HT1080 (cell line): ENCODE data around the gene CDKAL1. TPM values are rescaled to one million over a fixed set of nuclear protein-coding genes. Genes with fewer than 3 reads are reported as not detected.
"Not testable (repeated sequence)": the region's sequence is repeated elsewhere in the genome, so short reads cannot be mapped to it uniquely, and the experiment has no call there.

Experiments used
- DNase-seq: peaks from one replicate; pipeline ENCODE4 v3.0.0-alpha.2; 2015; ENCODE audit warnings: low read depth
- total RNA-seq: library from RNA; depleted of rRNA; stranded (reverse); fragments of >200 nt; shearing (Covaris generic); gene quantifications from 2 replicates; pipeline ENCODE4 v1.2.3, GENCODE V29; 2014

Gene CDKAL1
- total RNA-seq, 1 experiment from 2014 or later = 13.5 TPM

DNA sequence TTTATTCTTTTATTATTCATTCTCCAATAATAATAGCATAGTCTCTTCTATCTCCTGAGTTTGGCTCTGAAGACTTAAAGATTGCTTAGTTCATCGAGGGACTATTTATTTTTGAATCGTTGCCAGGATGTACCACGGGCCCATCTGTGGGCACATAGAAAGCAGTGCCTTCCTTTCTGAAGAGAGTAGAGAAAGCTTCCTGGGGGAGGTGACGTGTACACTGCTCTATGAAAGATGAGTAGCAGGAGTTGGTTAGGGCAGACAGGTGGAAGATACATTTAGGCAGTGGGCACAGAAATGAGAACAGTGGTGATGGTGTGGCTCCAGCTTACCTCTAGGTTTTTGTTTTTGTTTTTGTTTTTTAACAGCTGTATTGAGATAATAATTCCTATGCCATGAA, 98.4 kb downstream of the CDKAL1 start:
- no peak for DNase-seq

DNA sequence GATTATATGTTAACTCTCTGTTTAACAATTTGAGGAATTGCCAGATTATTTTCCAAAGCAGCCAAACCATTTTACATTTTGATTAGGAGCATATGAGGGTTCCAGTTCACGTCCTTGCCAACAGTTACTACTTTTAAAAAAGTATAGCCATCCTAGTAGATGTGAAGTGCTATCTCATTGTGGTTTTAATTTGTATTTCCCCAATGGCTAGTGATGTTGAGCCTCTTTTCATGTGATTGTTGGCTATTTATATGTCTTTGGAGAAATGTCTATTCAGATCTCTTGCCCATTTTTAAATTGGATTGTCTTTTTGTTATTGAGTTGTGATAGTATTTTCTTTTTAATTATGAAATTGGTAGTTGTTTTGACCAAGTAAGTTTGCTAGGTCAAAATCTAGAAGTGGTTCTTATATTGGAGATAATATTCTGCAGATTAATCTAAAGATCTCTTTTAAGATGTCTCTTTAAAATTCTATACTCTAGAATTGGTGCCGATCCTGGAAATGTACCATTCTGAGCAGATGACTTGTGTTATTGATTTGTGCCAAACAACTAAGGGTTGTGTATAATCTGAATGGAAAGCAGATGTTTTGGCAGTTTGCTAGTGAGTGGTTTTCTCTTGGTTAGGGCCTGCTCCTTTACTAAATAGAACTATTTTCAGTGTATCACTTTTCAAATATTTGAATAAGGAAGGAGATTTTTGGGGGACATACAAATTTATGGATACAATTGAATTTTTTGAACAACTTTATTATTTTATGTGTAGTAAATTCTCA, 99.5 kb downstream of the CDKAL1 start:
- no peak for DNase-seq

DNA sequence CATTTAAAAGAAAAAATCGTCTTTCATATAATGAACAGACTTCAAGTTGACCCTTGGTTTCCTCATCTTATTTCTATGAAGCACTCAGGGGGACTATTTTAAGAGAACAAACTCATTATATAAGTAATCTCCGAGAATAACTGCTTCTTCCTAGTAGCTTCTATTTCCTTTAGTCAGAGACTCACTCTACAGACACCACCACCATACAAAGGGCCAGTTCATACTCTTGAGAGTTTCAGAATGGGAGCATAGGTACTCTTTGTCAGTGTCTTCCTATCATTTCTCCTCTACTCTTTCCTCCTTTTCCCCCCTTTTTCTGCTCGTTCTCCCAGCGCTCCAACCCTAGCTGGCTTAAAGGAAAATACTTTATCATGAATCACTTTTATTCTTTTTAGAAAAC, 104.9 kb downstream of the CDKAL1 start:
- DNase-seq = no peak

DNA sequence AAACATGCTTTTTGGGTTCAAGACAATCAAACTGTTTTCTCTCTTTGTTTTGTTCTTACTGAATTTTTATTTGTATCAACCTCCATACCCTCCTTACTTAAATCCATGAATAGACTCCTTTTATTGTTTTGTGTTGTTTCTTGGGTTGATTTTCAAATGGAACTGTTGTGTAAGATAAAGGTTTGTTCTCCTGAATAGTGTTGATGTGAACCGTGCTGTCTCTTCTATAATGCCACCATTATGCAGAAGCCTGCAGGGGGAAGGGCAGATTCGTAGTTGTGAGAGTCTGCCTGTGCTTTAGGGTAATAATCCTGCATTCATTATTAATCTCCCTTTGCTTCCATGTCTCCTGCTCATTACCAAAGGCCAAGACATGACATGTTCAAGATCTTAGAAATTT, 105.9 kb downstream of the CDKAL1 start:
- DNase-seq = no peak

DNA sequence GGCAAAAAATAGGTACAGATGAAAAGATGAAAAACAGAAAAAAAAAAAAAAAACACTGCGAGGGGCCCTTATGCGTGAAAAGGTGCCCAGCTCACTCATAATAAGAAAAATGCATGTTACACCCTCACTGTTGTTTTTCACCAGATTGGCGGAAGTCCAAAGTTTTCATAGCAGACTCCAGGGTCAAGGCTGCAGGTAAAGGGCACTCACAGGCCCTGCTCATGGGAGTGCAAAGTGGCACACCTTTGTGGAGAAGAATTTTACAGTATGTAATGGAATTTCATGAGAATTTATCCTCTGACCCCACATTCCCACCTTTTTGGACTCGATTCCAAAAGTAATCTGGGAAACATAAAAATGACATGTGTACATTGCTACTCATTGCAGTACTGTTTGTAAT, 108.2 kb downstream of the CDKAL1 start:
- DNase-seq = no peak

DNA sequence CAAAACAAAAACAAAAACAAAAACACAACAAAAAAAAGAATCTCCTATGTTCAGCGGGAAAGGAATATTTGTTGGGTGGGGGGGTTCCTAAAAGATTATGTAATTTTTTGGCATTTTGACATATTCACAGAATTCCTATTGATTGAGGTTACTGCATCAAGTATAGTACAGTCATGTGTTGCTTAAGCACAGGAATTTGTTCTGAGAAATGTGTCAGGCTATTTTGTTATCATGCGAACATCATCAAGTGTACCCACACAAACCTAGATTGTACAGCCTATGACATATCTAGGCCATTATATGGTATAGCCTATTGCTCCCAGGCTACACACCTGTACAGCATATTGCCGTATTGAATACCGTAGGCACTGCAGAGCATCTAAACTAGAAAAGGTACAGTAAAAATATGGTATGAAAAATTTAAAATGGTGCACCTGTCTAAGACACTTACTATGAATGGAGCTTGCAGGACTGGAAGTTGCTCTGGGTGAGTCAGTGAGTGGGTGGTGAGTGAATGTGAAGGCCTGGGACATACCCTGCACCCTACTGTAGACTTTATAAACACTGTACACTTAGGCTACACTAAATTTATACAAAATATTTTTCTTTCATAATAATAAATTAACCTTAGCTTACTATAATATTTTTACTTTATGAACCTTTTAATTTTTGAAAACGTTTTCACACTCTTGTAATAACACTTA, 110.6 kb downstream of the CDKAL1 start:
- DNase-seq = no peak

- DNase-seq = not testable (repeated sequence)
These were observed 111.3 kb downstream of the CDKAL1 start for GRCh38 chr6:20645572-20645971.

DNA sequence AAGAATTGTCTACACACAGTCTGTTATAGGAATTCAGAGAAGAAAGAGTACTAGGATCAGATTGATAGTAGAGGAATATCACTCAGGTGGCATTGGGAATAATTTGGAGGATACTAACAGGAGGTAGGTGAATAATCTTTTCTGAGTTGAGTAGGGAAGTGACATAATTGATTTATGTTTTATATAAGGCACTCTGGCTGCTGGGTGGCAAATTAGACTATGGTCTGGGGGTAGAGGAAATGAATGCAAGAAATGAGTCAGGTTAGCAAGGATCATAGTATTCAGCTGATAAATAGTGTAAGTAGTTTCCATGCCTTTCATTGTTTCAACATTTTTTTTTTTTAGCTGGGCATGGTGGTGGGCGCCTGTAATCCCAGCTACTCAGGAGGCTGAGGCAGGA, 113.3 kb downstream of the CDKAL1 start:
- peak; percentile 19 for DNase-seq

DNA sequence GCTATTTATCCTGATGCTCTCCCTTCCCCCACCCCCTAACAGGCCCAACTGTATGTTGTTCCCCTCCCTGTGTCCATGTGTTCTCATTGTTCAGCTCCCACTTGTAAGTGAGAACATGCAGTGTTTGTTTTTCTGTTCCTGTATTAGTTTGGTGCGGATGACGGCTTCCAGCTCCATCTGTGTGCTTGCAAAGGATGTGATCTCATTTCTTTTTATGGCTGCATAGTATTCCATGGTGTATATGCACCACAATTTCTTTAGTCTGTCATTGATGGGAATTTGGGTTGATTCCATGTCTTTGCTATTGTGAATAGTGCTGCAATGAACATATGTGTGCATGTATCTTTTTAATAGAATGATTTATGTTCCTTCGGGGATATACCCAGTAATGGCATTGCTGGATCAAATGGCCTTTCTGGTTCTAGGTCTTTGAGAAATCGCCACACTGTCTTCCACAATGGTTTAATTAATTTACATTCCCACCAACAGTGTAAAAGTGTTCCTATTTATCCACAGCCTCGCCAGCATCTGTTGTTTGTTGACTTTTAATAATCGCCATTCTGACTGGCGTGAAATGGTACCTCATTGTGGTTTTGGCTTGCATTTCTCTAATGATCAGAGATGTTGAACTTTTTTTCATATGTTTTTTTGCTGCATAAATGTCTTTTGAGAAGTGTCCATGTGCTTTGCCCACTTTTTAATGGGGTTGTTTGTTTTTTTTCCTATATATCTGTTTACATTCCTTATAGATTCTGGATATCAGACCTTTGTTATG, 115.6 kb downstream of the CDKAL1 start:
- not testable (repeated sequence) for DNase-seq

DNA sequence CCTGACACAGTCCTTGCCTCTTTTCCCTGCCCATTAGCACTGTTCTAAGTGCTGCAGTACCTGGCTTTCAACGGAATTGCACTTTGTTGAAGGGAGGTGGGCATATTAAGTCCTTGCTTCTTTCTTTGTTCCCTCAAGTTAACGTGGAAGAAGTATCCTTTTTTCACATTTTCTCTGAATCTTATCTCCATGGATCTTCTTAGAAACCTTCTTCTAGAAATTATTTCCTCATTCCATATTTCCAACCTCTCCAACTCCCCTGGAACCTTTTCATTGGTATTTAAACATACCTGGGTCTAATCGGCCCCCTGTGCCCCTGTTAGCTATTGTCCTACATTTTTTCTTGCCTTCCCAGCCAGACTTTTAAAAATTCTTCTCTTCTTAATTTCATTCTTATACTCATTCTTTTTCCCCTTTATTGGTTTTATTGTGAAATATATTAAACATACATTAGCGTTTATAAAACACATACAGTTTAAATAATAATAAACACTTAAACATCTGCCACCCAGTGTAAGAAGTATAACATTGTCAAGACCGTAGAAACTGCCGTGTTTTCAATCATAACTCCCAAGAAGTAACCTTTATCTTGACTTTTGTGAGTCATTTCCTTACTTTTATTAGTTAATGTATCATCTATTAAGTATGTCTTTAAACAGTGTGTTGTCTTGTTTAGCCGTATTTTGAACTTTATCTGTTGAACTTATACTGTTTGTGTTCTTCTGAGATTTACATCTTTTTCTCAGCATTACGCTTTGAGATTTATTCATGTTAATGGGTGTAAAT, 118.2 kb downstream of the CDKAL1 start:
- no peak for DNase-seq

DNA sequence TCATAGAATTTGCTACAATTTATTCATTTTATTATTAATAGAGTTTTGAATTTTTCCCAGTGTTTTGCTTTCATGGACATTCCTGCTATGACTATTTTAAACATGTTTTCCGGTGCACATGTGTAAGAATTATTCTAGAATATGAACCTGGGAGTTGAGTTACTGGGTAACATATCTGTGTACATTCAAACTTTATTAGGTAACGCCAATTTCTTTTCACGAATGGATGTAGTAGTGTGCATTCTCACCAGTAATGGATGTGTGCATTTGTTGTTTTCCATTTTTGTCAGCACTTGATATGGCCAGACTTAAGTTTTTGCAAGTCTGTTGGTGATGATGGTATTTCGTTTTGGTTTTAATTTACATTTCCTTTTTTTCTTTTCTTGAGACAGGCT, 118.8 kb downstream of the CDKAL1 start:
- no peak for DNase-seq

DNA sequence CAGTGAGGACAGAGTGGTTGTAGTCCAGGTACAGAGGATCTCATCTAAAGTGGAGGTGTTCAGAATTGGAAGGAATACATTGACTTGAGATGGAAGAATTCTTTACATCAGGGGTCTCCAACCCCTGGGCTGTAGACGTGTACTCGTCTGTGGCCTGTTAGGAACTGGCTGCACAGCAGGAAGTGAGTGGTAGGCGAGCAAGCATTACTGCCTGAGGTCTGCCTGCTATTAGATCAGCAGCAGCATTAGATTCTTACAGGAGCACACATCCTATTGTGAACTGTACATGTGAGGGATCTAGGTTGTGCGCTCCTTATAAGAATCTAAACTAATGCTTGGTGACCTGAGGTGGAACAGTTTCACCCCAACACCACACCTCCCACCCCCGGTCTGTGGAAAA, 121.1 kb downstream of the CDKAL1 start:
- peak; percentile 40 for DNase-seq

- DNase-seq = no peak
These were observed 123.1 kb downstream of the CDKAL1 start for GRCh38 chr6:20657274-20657800.

DNA sequence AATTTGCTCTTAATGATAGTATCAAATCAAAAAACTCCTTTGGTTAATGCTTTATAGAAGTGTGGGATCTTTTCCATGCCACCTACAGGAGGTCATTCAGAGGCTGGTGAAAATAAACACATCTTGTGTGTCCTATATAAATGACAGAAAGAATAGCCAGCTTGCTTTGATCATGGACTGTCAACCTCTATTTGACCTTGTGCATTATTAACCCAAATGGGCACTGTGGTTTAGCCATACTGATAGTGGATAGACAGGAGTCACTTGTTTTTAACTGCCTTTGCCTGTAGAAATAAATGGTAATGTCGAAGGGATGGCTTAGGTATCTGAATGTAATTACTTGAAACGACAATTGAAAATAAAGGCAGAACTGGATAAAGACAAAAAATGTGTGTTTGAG, 123.8 kb downstream of the CDKAL1 start:
- no peak for DNase-seq

DNA sequence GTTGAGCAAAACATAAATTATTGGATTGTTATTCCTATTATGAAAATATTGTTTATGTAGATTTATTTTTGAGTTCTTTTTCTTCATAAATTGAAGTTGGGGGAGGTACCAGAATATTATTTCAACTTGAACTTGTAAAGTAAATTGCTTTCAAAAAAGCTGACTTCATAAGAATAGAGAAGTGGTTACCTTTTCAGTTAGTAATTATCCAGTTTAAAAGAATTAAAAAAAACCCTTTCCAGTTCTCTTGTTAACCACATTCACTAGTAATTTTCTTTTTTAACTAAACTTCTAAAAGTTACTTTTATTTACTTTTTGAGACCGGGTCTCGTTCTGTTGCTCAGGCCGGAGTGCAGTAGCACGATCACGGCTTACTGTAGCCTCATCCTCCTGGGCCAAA, 124.3 kb downstream of the CDKAL1 start:
- DNase-seq = no peak

DNA sequence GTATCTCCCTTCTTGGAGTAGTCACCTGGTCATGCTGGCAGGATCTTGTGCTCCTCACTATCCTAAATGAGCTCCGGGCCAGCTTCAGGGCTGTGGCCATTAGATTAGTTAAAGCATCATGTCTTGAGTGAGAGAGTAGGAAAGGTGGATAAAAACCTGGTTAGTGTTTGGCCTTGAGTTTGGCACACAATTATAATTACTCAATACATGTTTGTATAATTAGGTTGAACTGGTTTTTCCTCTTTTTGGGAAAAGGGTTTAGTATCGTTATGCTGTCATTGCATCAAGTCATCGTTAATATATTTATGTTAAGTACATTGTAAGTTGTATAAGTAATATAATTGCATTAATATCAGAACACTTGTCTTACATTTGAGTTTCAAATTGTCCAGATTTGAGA, 126.3 kb downstream of the CDKAL1 start:
- no peak for DNase-seq

DNA sequence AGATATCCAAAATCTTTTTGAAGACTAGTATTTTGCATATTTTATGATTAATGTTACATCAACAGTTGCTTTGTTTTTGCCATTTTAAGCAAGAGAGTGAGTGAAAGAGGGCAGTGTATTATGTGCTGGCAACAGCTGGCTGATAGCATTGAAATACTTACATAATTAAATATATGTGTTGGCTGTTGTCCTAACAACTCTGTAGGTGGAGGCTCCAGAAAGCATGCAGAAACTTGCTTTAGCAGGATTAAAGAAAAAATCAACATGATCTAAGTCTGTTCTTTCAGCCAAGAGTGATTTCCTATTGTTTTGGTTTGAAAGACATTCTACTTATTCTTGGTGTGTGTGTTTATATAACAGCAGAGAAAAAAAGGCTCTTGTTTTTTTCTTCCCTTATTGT, 127.5 kb downstream of the CDKAL1 start:
- no peak for DNase-seq

DNA sequence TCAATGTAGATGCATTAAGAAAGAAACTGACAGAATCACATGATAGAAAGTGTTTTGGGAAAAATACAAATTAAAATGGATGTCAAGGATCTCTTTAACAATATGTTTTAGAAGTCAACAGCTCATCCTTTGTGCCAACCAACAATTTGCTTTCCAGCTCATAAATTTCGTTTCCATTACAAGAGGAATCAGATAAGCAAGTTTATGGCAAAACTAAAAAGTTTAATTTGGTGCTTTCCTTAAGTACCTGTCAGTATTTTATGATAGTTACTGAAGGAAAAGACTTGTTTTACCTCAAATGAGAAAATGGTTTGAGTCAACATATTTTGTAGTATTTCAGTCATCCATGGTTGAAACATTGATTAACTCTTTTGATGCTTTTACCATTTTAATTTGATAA, 130.0 kb downstream of the CDKAL1 start:
- no peak for DNase-seq

DNA sequence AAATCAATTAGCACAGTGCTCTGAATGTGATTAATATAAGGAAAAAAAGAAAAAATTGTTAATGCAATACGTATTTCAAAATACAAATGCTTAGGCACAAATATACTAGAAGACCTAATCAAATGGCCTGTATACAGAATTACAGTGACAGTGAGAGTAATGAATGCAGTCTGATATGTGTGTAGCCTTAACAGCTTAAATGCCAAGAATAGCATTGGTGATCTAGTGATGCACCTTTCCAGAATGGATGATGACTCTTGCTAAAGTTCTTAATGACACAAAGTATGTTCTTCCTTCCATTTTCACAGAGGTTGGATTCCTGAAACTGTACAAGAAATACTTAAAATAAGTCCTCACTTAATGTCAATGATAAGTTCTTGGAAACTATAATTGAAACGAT, 131.0 kb downstream of the CDKAL1 start:
- DNase-seq = no peak

GRCh38 chr6:20669571-20670314, 135.5 kb downstream of the CDKAL1 start:
- peak; percentile 6 for DNase-seq
